Loucy (cell line): ENCODE measurements around the gene PHF12.
A peak's percentile ranks its signal among the peaks of the same experiment; 100 is the strongest.

Source experiments
- H2AFZ ChIP-seq: fragments of 200-600 bp; sonication (generic); 2 replicates; pipeline ENCODE4 v1.6.0; 2016; ENCODE audit warnings: antibody characterized with exemption, mild to moderate bottlenecking, low read length, moderate library complexity
- H3F3A ChIP-seq: fragments of 200-600 bp; 2 replicates; pipeline ENCODE4 v1.6.0; 2016; ENCODE audit warnings: antibody characterized with exemption, low read depth, mild to moderate bottlenecking
- H3K27me3 ChIP-seq: fragments of 200-600 bp; sonication (generic); 2 replicates; pipeline ENCODE4 v1.6.1; 2014; ENCODE audit warnings: low read length, mild to moderate bottlenecking; ENCODE audit not compliant: insufficient read depth, poor library complexity, severe bottlenecking
- H3K36me3 ChIP-seq: fragments of 200-600 bp; sonication (generic); 2 replicates; pipeline ENCODE4 v1.6.1; 2016; ENCODE audit warnings: low read length; ENCODE audit not compliant: insufficient read depth
- H3K4me1 ChIP-seq: fragments of 200-600 bp; sonication (generic); 2 replicates; pipeline ENCODE4 v1.5.1; 2014; ENCODE audit warnings: low read length, mild to moderate bottlenecking; ENCODE audit not compliant: insufficient read depth, poor library complexity, severe bottlenecking
- H3K4me2 ChIP-seq: fragments of 200-600 bp; sonication (generic); 2 replicates; pipeline ENCODE4 v1.6.0; 2014; ENCODE audit warnings: antibody characterized with exemption, low read length, low read depth, mild to moderate bottlenecking; ENCODE audit not compliant: poor library complexity, severe bottlenecking
- H3K4me3 ChIP-seq: fragments of 200-600 bp; sonication (generic); 2 replicates; pipeline ENCODE4 v1.5.1; 2014; ENCODE audit warnings: low read length, mild to moderate bottlenecking, mixed read lengths; ENCODE audit not compliant: poor library complexity, severe bottlenecking
- H3K79me2 ChIP-seq: fragments of 200-600 bp; sonication (generic); 2 replicates; pipeline ENCODE4 v1.6.1; 2014; ENCODE audit warnings: low read length; ENCODE audit not compliant: insufficient read depth
- H3K9ac ChIP-seq: fragments of 200-600 bp; sonication (generic); 2 replicates; pipeline ENCODE4 v1.6.0; 2014; ENCODE audit warnings: mild to moderate bottlenecking, low read depth, low read length, moderate library complexity; ENCODE audit not compliant: poor library complexity, severe bottlenecking
- H3K9me2 ChIP-seq: fragments of 200-600 bp; sonication (generic); replicated peaks from 2 replicates; pipeline ENCODE4 v1.6.1; 2016; ENCODE audit warnings: low read depth, low read length, mixed read lengths
- H3K9me3 ChIP-seq: fragments of 200-600 bp; sonication (generic); 2 replicates; pipeline ENCODE4 v1.6.1; 2014; ENCODE audit warnings: mild to moderate bottlenecking, antibody characterized with exemption, low read length, low read depth; ENCODE audit not compliant: insufficient read depth
- H4K20me1 ChIP-seq: fragments of 200-600 bp; sonication (generic); 2 replicates; pipeline ENCODE4 v1.6.0; 2014; ENCODE audit warnings: antibody characterized with exemption, low read length, mild to moderate bottlenecking; ENCODE audit not compliant: insufficient read depth, poor library complexity, severe bottlenecking
- CTCF ChIP-seq: fragments of 200-600 bp; sonication (generic); conservative IDR thresholded peaks from 2 replicates; pipeline ENCODE4 v1.5.1; 2014; ENCODE audit warnings: mild to moderate bottlenecking, antibody characterized with exemption, low read length
- EZH2phosphoT487 ChIP-seq: fragments of 200-600 bp; IDR thresholded peaks from 2 replicates; pipeline ENCODE4 v1.6.1; 2018; ENCODE audit warnings: antibody characterized with exemption, mild to moderate bottlenecking, moderate library complexity, borderline replicate concordance

Gene PHF12

GRCh38 chr17:28953444-28954118 is 2.3 kb upstream of the PHF12 start:
- H3K9me2 ChIP-seq, result no peaks in the 10 kb centered on the region
- no peaks in the 10 kb centered on the region for H3K27me3 ChIP-seq
- H2AFZ ChIP-seq, result no peak overlapping the region
- peaks cover 9% of the 10 kb centered on the region for H3K4me1 ChIP-seq
- TF ChIP-seq CTCF, result peak; percentile 95
- TF ChIP-seq EZH2phosphoT487, result no peak
- no peaks in the 10 kb centered on the region for H3K36me3 ChIP-seq
- peak overlapping the region; percentile 93 for H3K4me2 ChIP-seq
- H3K79me2 ChIP-seq, result peaks cover 26% of the 10 kb centered on the region
- no peaks in the 10 kb centered on the region for H3K9me3 ChIP-seq
- H3F3A ChIP-seq, result no peaks in the 10 kb centered on the region
- H3K9ac ChIP-seq, result no peak overlapping the region
- peak overlapping the region; percentile 86 for H3K4me3 ChIP-seq
- peaks cover 30% of the 10 kb centered on the region for H4K20me1 ChIP-seq

GRCh38 chr17:28951991-28952975 is 965 bp upstream of the PHF12 start:
- Histone ChIP-seq H3K4me2 (peak overlapping the region; percentile 93), H2AFZ (peak overlapping the region; percentile 60), H4K20me1 (peaks cover 42% of the 10 kb centered on the region), H3K4me3 (peak overlapping the region; percentile 86), H3K9ac (peak overlapping the region; percentile 96), H3K79me2 (peaks cover 39% of the 10 kb centered on the region), H3K4me1 (peaks cover 21% of the 10 kb centered on the region), H3K27me3 (no peaks in the 10 kb centered on the region), H3F3A (no peaks in the 10 kb centered on the region), H3K36me3 (no peaks in the 10 kb centered on the region), H3K9me3 (no peaks in the 10 kb centered on the region), H3K9me2 (no peaks in the 10 kb centered on the region)
- TF ChIP-seq EZH2phosphoT487 (no peak), CTCF (no peak)

- Histone ChIP-seq H3K4me1 (peaks cover 35% of the 10 kb centered on the region), H3K4me2 (peak overlapping the region; percentile 87), H3K79me2 (peaks cover 53% of the 10 kb centered on the region), H3K9me2 (no peaks in the 10 kb centered on the region), H3K4me3 (peak overlapping the region; percentile 94), H4K20me1 (peaks cover 56% of the 10 kb centered on the region), H3K27me3 (no peaks in the 10 kb centered on the region), H3K9me3 (no peaks in the 10 kb centered on the region), H2AFZ (no peak overlapping the region), H3F3A (no peaks in the 10 kb centered on the region), H3K36me3 (no peaks in the 10 kb centered on the region), H3K9ac (peak overlapping the region; percentile 89)
- TF ChIP-seq CTCF (no peak), EZH2phosphoT487 (no peak)
These were observed 428 bp downstream of the PHF12 start for GRCh38 chr17:28950752-28951427.
